HEK293 (cell line): ENCODE data around the gene ITGA5.

Source experiments
- CTCF ChIA-PET: fragments of 350-600 bp; formaldehyde crosslinking; extraction: SDS; loops from one replicate; lab custom pipeline; 2021; ENCODE audit warnings: antibody characterized with exemption; lab: Yijun Ruan, JAX
- POLR2A ChIA-PET: fragments of 300-600 bp; formaldehyde crosslinking; extraction: SDS; loops from one replicate; lab custom pipeline; 2020; ENCODE audit warnings: antibody characterized with exemption, inconsistent platforms; lab: Yijun Ruan, JAX
- H3K27ac ChIP-seq: fragments of 200-500 bp; sonication (Bioruptor generic); 2 replicates; pipeline ENCODE4 v1.5.1; 2014; ENCODE audit warnings: low read depth, low read length, control low read depth, inconsistent platforms; ENCODE audit errors: extremely low read depth
- H3K36me3 ChIP-seq, 2 experiments: fragments of 200-500 bp in 1 of 2; sonication (Bioruptor generic) in 1 of 2; 1 replicate in 1 of 2; 2 replicates in 1 of 2; pipeline ENCODE4 v1.5.1; 2014 to 2017; ENCODE audit warnings: inconsistent platforms in 2 of 2, low read length in 2 of 2; ENCODE audit not compliant: control insufficient read depth in 2 of 2, insufficient read depth in 1 of 2
- H3K4me1 ChIP-seq: fragments of 200-500 bp; sonication (Bioruptor generic); 2 replicates; pipeline ENCODE4 v1.5.1; 2014; ENCODE audit warnings: mild to moderate bottlenecking, low read length, inconsistent platforms; ENCODE audit not compliant: control insufficient read depth, insufficient read depth
- H3K4me3 ChIP-seq: 2 replicates; pipeline ENCODE4 v1.5.1; 2011; ENCODE audit warnings: low read depth, mild to moderate bottlenecking, control low read depth, low read length, moderate library complexity
- H3K9me3 ChIP-seq: fragments of 200-500 bp; sonication (Bioruptor generic); 2 replicates; pipeline ENCODE4 v1.5.1; 2014; ENCODE audit warnings: low read depth, low read length, inconsistent platforms; ENCODE audit not compliant: control insufficient read depth, insufficient read depth
- BCL6B ChIP-seq: fragments of 450-650 bp; formaldehyde crosslinking; IDR thresholded peaks from 2 replicates; pipeline ENCODE4 v1.5.1; 2017; ENCODE audit warnings: missing biosample characterization, missing genetic modification characterization
- EGR2 ChIP-seq: fragments of 450-650 bp; formaldehyde crosslinking; IDR thresholded peaks from 2 replicates; pipeline ENCODE4 v1.5.1; 2016; ENCODE audit warnings: low read depth, missing biosample characterization, missing genetic modification characterization
- GLIS1 ChIP-seq: fragments of 450-650 bp; formaldehyde crosslinking; IDR thresholded peaks from 2 replicates; pipeline ENCODE4 v1.5.1; 2016; ENCODE audit warnings: missing biosample characterization, missing genetic modification characterization
- HOXA7 ChIP-seq: sonication (generic); formaldehyde crosslinking; IDR thresholded peaks from 2 replicates; pipeline ENCODE4 v1.8.1; 2022; ENCODE audit warnings: missing genetic modification reagents, borderline replicate concordance
- HOXD13 ChIP-seq: sonication (generic); formaldehyde crosslinking; IDR thresholded peaks from 2 replicates; pipeline ENCODE4 v1.8.0; 2022; ENCODE audit warnings: missing genetic modification reagents, borderline replicate concordance
- KLF17 ChIP-seq: fragments of 450-650 bp; formaldehyde crosslinking; IDR thresholded peaks from 2 replicates; pipeline ENCODE4 v1.5.1; 2016; ENCODE audit warnings: missing biosample characterization, missing genetic modification characterization
- OSR2 ChIP-seq: fragments of 450-650 bp; formaldehyde crosslinking; IDR thresholded peaks from 2 replicates; pipeline ENCODE4 v1.5.1; 2016; ENCODE audit warnings: missing biosample characterization, missing genetic modification characterization
- SP7 ChIP-seq: fragments of 450-650 bp; formaldehyde crosslinking; IDR thresholded peaks from 2 replicates; pipeline ENCODE4 v1.5.1; 2016; ENCODE audit warnings: missing biosample characterization, missing genetic modification characterization
- TCF7L2 ChIP-seq: IDR thresholded peaks from 2 replicates; pipeline ENCODE4 v1.6.1; 2011; ENCODE audit warnings: low read depth, mild to moderate bottlenecking, inconsistent platforms, low read length, moderate library complexity, borderline replicate concordance
- ZBTB20 ChIP-seq: fragments of 450-650 bp; formaldehyde crosslinking; IDR thresholded peaks from 2 replicates; pipeline ENCODE4 v1.5.1; 2016; ENCODE audit warnings: missing biosample characterization, missing genetic modification characterization
- ZBTB48 ChIP-seq: fragments of 450-650 bp; formaldehyde crosslinking; IDR thresholded peaks from 2 replicates; pipeline ENCODE4 v1.5.1; 2016; ENCODE audit warnings: missing biosample characterization, missing genetic modification characterization
- ZBTB8A ChIP-seq: fragments of 450-650 bp; formaldehyde crosslinking; IDR thresholded peaks from 2 replicates; pipeline ENCODE4 v1.5.1; 2016; ENCODE audit warnings: missing biosample characterization, missing genetic modification characterization
- ZFHX2 ChIP-seq: fragments of 450-650 bp; formaldehyde crosslinking; conservative IDR thresholded peaks from 2 replicates; pipeline ENCODE4 v1.5.1; 2016; ENCODE audit warnings: missing biosample characterization, missing genetic modification characterization
- ZFP37 ChIP-seq: fragments of 450-650 bp; formaldehyde crosslinking; IDR thresholded peaks from 2 replicates; pipeline ENCODE4 v1.5.1; 2016; ENCODE audit warnings: missing biosample characterization, missing genetic modification characterization
- ZIC2 ChIP-seq: fragments of 450-650 bp; formaldehyde crosslinking; IDR thresholded peaks from 2 replicates; pipeline ENCODE4 v1.5.1; 2016; ENCODE audit warnings: missing biosample characterization, missing genetic modification characterization
- ZNF114 ChIP-seq: fragments of 450-650 bp; formaldehyde crosslinking; IDR thresholded peaks from 2 replicates; pipeline ENCODE4 v1.5.0; 2017; ENCODE audit warnings: missing biosample characterization, missing genetic modification characterization
- ZNF16 ChIP-seq: fragments of 450-650 bp; formaldehyde crosslinking; IDR thresholded peaks from 2 replicates; pipeline ENCODE4 v1.5.1; 2016; ENCODE audit warnings: low read depth, missing biosample characterization, missing genetic modification characterization
- ZNF26 ChIP-seq: fragments of 450-650 bp; formaldehyde crosslinking; IDR thresholded peaks from 2 replicates; pipeline ENCODE4 v1.5.1; 2016; ENCODE audit warnings: missing biosample characterization, missing genetic modification characterization
- ZNF311 ChIP-seq: fragments of 450-650 bp; formaldehyde crosslinking; IDR thresholded peaks from 2 replicates; pipeline ENCODE4 v1.5.1; 2017; ENCODE audit warnings: missing biosample characterization, missing genetic modification characterization, borderline replicate concordance
- ZNF416 ChIP-seq: fragments of 450-650 bp; formaldehyde crosslinking; IDR thresholded peaks from 2 replicates; pipeline ENCODE4 v1.5.1; 2016; ENCODE audit warnings: missing biosample characterization, missing genetic modification characterization
- ZNF423 ChIP-seq: fragments of 450-650 bp; formaldehyde crosslinking; IDR thresholded peaks from 2 replicates; pipeline ENCODE4 v1.5.1; 2016; ENCODE audit warnings: missing biosample characterization, missing genetic modification characterization
- ZNF488 ChIP-seq: fragments of 450-650 bp; formaldehyde crosslinking; IDR thresholded peaks from 2 replicates; pipeline ENCODE4 v1.5.1; 2016; ENCODE audit warnings: missing biosample characterization, missing genetic modification characterization
- ZNF549 ChIP-seq: fragments of 450-650 bp; IDR thresholded peaks from 2 replicates; pipeline ENCODE4 v1.5.1; 2018; ENCODE audit warnings: missing biosample characterization, missing genetic modification characterization, mild to moderate bottlenecking, inconsistent platforms, moderate library complexity
- ZNF561 ChIP-seq: fragments of 450-650 bp; IDR thresholded peaks from 2 replicates; pipeline ENCODE4 v1.5.1; 2018; ENCODE audit warnings: missing biosample characterization, missing genetic modification characterization, borderline replicate concordance
- ZNF585B ChIP-seq: fragments of 450-650 bp; formaldehyde crosslinking; IDR thresholded peaks from 2 replicates; pipeline ENCODE4 v1.5.1; 2016; ENCODE audit warnings: missing biosample characterization, missing genetic modification characterization
- ZNF626 ChIP-seq: fragments of 450-650 bp; sonication (Bioruptor Pico); formaldehyde crosslinking; IDR thresholded peaks from 2 replicates; pipeline ENCODE4 v1.5.1; 2018; ENCODE audit warnings: missing biosample characterization, missing genetic modification characterization, inconsistent platforms
- ZNF791 ChIP-seq: fragments of 450-650 bp; formaldehyde crosslinking; IDR thresholded peaks from 2 replicates; pipeline ENCODE4 v1.5.1; 2016; ENCODE audit warnings: missing biosample characterization, missing genetic modification characterization
- ZSCAN23 ChIP-seq: fragments of 450-650 bp; formaldehyde crosslinking; IDR thresholded peaks from 2 replicates; pipeline ENCODE4 v1.5.1; 2016; ENCODE audit warnings: missing biosample characterization, missing genetic modification characterization
- ZSCAN30 ChIP-seq: fragments of 450-650 bp; IDR thresholded peaks from 2 replicates; pipeline ENCODE4 v1.5.1; 2018; ENCODE audit warnings: missing biosample characterization, mild to moderate bottlenecking, missing genetic modification characterization, moderate library complexity

ITGA5 gene

GRCh38 chr12:54389134-54389508 lies 29.9 kb downstream of the ITGA5 start:
- Histone ChIP-seq H3K36me3 (peaks cover 0 to 7% of the 10 kb centered on the region in 2 experiments; a peak in 1 of 3 replicates), H3K27ac (peak overlapping the region; percentile 42), H3K9me3 (no peaks in the 10 kb centered on the region), H3K4me1 (peaks cover 27% of the 10 kb centered on the region), H3K4me3 (no peak overlapping the region)
- POLR2A ChIA-PET = no interaction called here
- CTCF ChIA-PET = no interaction called here
- TF ChIP-seq ZBTB8A (tag by site-specific recombination) (0 out of 2 replicates have a peak, but pooled peaks have one; percentile 4), ZNF488 (no peak), ZNF26 (no peak), ZNF791 (tag by site-specific recombination) (no peak), ZSCAN23 (tag by site-specific recombination) (no peak), ZBTB48 (tag by site-specific recombination) (peak; percentile 44; the same call in 1 of the 2 replicates), HOXD13 (CRISPR knock-in tag) (no peak), ZNF114 (tag by site-specific recombination) (no peak), ZBTB20 (tag by site-specific recombination) (no peak)

GRCh38 chr12:54388237-54389133 lies 30.6 kb downstream of the ITGA5 start:
- Histone ChIP-seq H3K4me1 (peaks cover 27% of the 10 kb centered on the region), H3K9me3 (no peaks in the 10 kb centered on the region), H3K27ac (peak overlapping the region; percentile 44), H3K36me3 (peaks cover 0 to 13% of the 10 kb centered on the region in 2 experiments; a peak in 1 of 3 replicates), H3K4me3 (no peak overlapping the region)
- ChIA-PET CTCF (interaction anchor here (0.6 to 5.3 kb wide), 5 partner anchors 9 to 1534 kb away, joined by 3 to 38 read pairs (median 10); no protein-coding TSS in a partner anchor), POLR2A (interaction anchor here (0.5 to 1.5 kb wide), 6 partner anchors 17 to 388 kb away, joined by 3 to 8 read pairs (median 3); partner anchors contain the start of gene HOXC9)
- TF ChIP-seq ZNF561 (tag by site-specific recombination) (no peak), ZSCAN30 (tag by site-specific recombination) (no peak), ZNF626 (tag by site-specific recombination) (no peak), BCL6B (no peak), ZNF26 (no peak), EGR2 (tag by site-specific recombination) (peak; percentile 83), ZBTB8A (tag by site-specific recombination) (0 out of 2 replicates have a peak, but pooled peaks have one; percentile 8), KLF17 (tag by site-specific recombination) (0 out of 2 replicates have a peak, but pooled peaks have one; percentile 11), ZNF585B (tag by site-specific recombination) (no peak), ZNF423 (tag by site-specific recombination) (peak; percentile 61), ZNF16 (no peak), OSR2 (tag by site-specific recombination) (no peak; the same call in 1 of the 2 replicates), ZNF416 (tag by site-specific recombination) (no peak), HOXA7 (CRISPR knock-in tag) (no peak), ZFHX2 (peak; percentile 84), ZNF549 (no peak), ZFP37 (tag by site-specific recombination) (no peak), ZNF311 (tag by site-specific recombination) (no peak), SP7 (tag by site-specific recombination) (peak; percentile 50; the same call in 1 of the 2 replicates), TCF7L2 (peak; percentile 57; the same call in 1 of the 2 replicates), ZIC2 (tag by site-specific recombination) (peak; percentile 41), GLIS1 (peak; percentile 85)
